NT2/D1 (cell line): ENCODE measurements around the gene MTHFD1.

Experiments used
- SUZ12 ChIP-seq: IDR thresholded peaks from 2 replicates; pipeline ENCODE4 v1.6.1; 2011; ENCODE audit not compliant: insufficient read length, insufficient read depth; ENCODE audit errors: extremely low read depth
- YY1 ChIP-seq: IDR thresholded peaks from 2 replicates; pipeline ENCODE4 v1.6.1; 2011; ENCODE audit not compliant: insufficient read length, insufficient read depth
- ZNF274 ChIP-seq: IDR thresholded peaks from 2 replicates; pipeline ENCODE4 v1.6.1; 2011; ENCODE audit warnings: mild to moderate bottlenecking, low read depth, low read length

DNA sequence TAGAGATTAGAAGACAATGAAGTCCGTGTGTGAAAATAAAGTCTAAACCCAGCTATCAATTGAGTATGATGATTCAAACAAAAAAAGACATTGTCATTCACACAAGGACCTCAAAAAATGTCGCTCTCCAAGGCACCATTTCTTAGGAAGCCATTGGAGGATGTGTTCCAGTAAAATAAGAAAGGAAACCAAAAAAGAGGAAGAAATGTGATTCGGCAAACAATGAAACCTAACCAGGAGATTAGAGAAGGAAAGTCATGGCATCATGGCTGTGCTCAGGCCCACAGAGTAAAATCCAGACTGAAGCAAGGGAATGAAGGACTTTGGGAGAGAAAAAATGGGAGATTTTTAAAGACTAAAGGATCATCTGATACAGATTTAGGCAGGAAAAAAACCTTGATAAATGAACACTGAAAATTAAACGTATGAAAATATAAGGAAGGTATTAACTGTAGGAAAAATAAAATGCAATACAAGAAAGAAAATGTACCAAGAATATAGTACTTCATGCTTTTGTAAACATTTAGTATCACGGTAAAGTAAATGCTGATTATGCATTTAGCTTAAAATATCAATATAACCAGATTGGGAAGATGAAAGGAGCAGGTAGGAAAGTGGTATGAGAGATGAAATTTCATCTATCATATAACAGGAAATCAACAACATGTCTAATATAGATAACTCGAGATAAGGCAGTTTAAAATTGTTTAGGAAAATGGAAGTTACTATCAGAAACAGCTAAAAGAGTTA, 38.2 kb upstream of the MTHFD1 start:
- TF ChIP-seq ZNF274 (no peak), YY1 (no peak), SUZ12 (no peak)
